ENCODE data around the gene PSMA8.

DNA sequence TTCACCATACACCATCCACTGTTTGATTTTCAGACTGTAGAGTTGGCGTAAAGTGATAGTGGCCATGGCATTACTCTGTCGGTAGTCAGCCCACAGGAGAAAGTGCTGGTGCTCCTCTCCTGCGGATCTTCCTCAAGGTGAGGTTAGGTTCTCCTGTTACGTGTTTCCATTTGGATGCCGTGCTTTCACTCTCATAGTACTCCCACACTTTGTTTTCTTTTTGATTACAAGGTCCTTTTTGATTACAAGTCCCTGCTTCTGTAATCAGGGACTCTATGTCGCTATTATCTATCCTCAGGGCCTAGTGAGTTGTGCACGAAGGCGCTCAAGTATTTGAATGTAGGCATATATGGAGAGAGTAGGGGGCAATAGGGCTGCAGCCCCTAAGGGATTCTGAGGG is 96.8 kb downstream of the PSMA8 start:
- TF ChIP-seq, protein P1, sequence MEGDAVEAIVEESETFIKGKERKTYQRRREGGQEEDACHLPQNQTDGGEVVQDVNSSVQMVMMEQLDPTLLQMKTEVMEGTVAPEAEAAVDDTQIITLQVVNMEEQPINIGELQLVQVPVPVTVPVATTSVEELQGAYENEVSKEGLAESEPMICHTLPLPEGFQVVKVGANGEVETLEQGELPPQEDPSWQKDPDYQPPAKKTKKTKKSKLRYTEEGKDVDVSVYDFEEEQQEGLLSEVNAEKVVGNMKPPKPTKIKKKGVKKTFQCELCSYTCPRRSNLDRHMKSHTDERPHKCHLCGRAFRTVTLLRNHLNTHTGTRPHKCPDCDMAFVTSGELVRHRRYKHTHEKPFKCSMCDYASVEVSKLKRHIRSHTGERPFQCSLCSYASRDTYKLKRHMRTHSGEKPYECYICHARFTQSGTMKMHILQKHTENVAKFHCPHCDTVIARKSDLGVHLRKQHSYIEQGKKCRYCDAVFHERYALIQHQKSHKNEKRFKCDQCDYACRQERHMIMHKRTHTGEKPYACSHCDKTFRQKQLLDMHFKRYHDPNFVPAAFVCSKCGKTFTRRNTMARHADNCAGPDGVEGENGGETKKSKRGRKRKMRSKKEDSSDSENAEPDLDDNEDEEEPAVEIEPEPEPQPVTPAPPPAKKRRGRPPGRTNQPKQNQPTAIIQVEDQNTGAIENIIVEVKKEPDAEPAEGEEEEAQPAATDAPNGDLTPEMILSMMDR (IDR thresholded peaks at IDR 0.05), result no peak
- TF ChIP-seq POLR2A (IDR thresholded peaks at IDR 0.05), result no peak
